Omental fat pad (tissue), 4 donors: ENCODE measurements around the gene KCNE1. TPM values are rescaled to one million over a fixed set of nuclear protein-coding genes. Genes with fewer than 3 reads are reported as not detected.

Source experiments
- ATAC-seq: fragments of 150-250 bp; one replicate; pipeline ENCODE4 v1.9.1; 2016; ENCODE audit warnings: mild to moderate bottlenecking, moderate library complexity; ENCODE audit not compliant: low FRiP score
- DNase-seq: peaks from one replicate; pipeline ENCODE4 v3.0.0-alpha.2; 2019; ENCODE audit warnings: low spot score
- CTCF ChIP-seq, 3 donors: fragments of 450-650 bp; IDR thresholded peaks; one replicate each; pipeline ENCODE4 v1.5.1; 2016 to 2017; ENCODE audit warnings: antibody characterized with exemption in 3 of 3, mild to moderate bottlenecking in 3 of 3, moderate library complexity in 2 of 3
- total RNA-seq, 4 donors: library from RNA; depleted of rRNA; stranded (reverse); fragments of >200 nt; gene quantifications; one replicate each; pipeline ENCODE4 v1.1.0, GENCODE V29; 2016

The KCNE1 gene
- total RNA-seq, 4 donors from 2014 or later: 3.2 to 14.8 (median 12.1) TPM

- TF ChIP-seq CTCF (IDR thresholded peaks at IDR 0.05): no peak
- no peak for DNase-seq
- ATAC-seq: no peak
Observed at GRCh38 chr21:34513129-34513675, 1.2 kb upstream of the KCNE1 start.

DNA sequence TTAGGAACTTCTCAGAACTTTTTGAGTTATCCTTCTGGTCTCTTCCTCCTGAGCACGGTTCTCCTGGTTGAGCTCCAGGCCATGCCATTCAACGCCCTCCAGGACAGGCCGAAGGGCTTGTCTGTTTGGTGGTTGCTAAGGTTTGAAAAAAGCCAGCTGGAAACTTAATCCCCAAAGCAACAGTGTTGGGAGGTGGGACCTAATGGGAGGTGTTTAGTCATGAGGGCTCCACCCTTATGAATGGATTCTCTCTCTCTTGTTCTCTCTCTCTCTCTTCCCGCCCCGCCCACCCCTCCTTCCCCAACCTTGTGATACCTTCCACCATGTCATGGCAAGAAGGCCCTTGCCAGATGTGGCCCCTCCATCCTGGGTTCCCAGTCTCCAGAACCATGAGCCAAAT is 829 bp downstream of the KCNE1 start:
- TF ChIP-seq CTCF (IDR thresholded peaks at IDR 0.05): no peak
- ATAC-seq (no peak), DNase-seq (no peak)

GRCh38 chr21:34510148-34511142 is 1.6 kb downstream of the KCNE1 start:
- no peak for DNase-seq
- TF ChIP-seq CTCF (IDR thresholded peaks at IDR 0.05): no peak
- ATAC-seq: no peak

- ATAC-seq (no peak), DNase-seq (no peak)
- no peak for TF ChIP-seq CTCF (IDR thresholded peaks at IDR 0.05)
Observed at GRCh38 chr21:34509151-34509550, 2.9 kb downstream of the KCNE1 start.

GRCh38 chr21:34504595-34504994 is 7.4 kb downstream of the KCNE1 start:
- DNase-seq (no peak), ATAC-seq (no peak)

DNA sequence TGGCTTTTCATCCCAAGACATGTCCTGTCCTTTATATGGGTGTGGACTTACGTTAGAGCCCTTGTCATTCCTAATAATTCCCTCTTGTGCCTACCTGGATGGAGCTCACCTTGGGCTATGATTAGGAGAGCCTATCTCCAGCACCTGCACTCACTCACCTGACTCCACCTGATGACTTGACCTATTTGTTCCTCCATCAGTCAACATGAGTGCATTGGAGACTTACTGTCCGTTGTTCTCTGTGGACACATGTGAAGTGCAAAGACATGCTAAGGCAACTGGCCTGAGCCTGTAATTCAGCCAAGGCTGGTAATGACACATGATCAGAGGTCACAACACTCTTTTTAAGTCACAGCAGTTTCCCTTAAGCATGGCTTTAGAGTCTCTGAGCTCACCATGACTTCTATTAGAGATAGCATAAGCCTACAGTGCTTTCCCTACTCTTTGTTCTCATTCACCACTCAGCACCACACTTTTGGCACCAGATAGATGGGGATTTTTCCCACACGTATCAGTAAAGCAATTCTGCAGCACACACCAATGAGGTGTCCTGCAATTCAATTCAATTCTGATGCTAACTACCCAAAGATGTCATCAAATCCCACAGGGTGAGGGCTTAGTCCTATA is 9.4 kb downstream of the KCNE1 start:
- TF ChIP-seq CTCF (IDR thresholded peaks at IDR 0.05): no peak
- ATAC-seq: no peak
- no peak for DNase-seq

More at GRCh38 chr21:34504595-34504994, 7.4 kb downstream of the KCNE1 start:
- TF ChIP-seq CTCF (IDR thresholded peaks at IDR 0.05): no peak
